ENCODE results near the gene NT5DC2.
A peak's percentile ranks its signal among the peaks of the same experiment; 100 is the strongest.
"Not testable (repeated sequence)": the region's sequence is repeated elsewhere in the genome, so short reads cannot be mapped to it uniquely, and the experiment has no call there.

The NT5DC2 gene

DNA sequence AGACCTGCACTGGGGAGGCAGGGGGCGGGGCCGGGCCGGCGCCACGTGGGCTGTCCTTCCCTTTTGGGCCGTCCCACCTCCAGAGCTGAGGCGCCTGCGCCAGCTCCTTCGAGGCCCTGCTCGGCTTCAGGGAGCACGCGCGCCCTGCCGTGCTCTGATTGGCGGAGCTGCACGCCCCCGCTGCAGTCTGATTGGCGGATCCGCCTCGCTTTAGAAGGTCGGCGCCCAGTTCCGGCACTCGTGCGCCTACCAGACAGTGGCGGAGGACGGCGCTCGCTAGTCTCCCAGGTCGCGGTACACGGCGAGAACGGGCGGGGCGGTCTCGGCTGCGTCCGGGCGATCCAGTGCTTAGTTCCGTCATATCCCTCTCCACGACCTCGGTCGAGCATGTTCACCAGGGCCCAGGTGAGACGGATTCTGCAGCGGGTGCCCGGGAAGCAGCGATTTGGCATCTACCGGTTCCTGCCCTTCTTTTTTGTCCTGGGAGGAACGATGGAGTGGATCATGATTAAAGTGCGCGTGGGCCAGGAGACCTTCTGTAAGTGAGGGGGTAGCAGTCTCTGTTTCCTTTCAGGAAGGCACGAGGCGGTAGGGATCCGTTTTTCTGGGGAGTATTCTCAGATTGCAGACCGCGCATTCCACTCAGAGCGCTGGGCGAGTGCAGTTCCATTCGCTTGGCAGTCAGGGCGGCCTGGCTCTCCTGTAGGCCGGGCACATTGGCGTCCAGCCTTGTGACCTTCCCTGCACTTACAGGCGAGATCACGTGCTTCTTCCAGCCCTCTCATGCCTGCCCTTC, 2.9 kb upstream of the NT5DC2 start, which contains the start of gene UQCC5:
UQCC5 (plus strand) TSS at position 237 of the 796 bp plus-strand sequence; CDS start at position 388, 151 bp downstream.
- DNase-seq, result peak; percentile 92 to 97 (median 93)

GRCh38 chr3:52536112-52536368, 2.4 kb upstream of the NT5DC2 start:
- DNase-seq, result no peak

- no peak for DNase-seq
Observed at GRCh38 chr3:52535411-52536111, 1.9 kb upstream of the NT5DC2 start.

- peak in 2 of 3 experiments; percentile 63 to 71 for DNase-seq
Observed at GRCh38 chr3:52534281-52535183, 875 bp upstream of the NT5DC2 start.

DNA sequence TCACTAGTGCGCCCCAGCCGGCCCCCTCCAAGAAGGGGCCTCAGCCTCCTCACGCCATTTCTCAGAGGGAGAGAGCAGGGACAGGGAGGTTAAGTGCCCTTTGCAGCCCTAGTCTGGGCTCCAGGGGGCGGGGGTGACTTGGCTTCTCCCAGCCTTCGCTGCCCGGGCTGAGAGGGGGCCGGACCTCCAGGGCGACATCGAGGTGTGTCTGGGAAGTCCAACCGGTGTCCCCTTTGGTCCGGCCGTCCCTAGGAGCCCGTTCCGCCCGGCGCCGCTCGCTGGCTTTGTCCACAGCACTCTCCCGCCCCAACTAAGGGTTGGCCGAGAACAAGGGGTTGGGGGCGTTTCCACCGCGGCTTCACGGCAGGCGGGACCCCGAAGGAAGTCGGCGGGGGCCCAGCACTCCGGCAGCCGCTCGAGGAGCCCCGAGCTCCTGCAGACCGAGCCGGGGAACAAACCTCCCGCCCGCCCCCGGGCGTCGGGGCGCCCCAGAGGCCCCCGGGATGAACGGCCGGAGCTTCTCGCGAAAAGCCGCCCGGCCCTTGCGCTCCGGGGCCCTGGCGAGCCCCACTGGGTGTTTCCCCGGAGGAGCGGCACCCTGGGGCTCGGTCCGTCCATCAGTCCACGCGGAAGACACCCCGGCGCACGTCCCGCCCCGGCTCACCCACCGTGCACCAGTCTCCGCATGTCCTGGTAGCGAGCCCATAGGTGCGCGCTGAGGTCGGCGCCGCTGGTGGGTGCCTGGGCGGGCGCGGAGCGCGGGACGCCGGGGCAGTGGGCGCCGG, 627 bp downstream of the NT5DC2 start:
- DNase-seq, result peak in 2 of 3 experiments; percentile 48 to 56

DNA sequence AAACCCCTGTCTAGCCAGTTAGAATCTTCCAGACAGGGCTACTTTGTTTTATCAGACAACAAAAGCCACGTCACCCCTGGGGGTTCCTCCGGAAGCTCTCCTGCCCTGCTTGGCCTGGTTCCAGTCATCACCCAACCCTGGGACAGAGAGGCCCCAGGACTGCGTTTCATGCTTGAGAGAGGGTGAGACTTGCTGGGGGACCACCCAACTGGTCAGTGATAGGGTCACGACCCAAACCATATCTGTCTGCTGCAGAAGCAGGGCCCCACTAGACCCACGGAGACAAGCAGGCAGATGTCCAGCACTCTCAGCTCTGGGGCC, 1.2 kb downstream of the NT5DC2 start:
- DNase-seq, result peak in 1 of 3 experiments; percentile 45

GRCh38 chr3:52531860-52532516, 1.7 kb downstream of the NT5DC2 start:
- no peak for DNase-seq

GRCh38 chr3:52530918-52531826, 2.5 kb downstream of the NT5DC2 start:
- no peak for DNase-seq

DNA sequence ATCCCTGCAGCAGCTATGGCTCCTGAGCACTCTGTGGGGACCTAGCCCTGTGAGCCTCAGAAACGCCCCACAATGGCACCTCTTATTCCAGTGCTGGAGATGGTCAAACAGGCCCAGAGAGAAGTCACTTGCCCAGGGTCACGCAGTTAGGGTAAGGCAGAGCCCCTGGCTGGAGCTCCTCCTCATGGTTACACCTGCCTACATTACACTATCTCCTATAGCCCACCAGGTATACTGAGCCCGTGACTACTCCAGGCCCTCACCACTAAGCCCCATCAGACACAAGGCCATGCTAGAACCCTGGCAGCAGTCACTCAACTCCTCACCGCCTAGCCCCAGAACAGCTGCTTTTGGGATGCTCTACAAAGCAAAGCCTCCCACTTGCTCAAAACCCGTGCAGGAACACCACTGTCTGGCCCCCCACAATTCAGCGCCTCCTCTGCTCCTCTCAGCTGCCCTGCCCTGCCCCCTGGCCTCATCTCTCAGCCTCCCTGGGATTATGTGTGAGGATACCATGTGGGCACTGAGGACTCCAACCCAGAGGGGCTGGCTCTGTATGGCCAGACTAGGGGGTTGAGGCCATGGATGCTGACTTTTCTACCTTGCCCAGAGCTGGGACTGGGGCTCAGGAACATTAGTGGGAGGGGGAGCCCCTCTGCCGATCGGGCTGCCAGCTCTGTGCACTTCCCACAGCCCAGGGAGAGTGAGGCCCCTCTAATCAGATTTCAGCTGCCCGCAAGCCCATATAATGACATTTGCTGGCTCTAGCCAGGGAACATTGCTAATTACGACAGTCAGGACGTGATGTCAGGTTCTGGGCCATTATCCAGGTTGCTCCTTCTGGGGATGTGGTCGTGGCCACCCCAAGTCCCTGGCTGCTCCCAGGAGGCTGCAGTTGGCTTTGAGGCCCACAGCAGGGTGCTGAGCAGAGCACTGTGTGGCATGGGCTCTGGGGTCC, 4.0 kb downstream of the NT5DC2 start:
- no peak for DNase-seq

GRCh38 chr3:52528586-52529375, 4.9 kb downstream of the NT5DC2 start:
- no peak for DNase-seq

- no peak for DNase-seq
Observed at GRCh38 chr3:52527732-52528585, 5.7 kb downstream of the NT5DC2 start.

DNA sequence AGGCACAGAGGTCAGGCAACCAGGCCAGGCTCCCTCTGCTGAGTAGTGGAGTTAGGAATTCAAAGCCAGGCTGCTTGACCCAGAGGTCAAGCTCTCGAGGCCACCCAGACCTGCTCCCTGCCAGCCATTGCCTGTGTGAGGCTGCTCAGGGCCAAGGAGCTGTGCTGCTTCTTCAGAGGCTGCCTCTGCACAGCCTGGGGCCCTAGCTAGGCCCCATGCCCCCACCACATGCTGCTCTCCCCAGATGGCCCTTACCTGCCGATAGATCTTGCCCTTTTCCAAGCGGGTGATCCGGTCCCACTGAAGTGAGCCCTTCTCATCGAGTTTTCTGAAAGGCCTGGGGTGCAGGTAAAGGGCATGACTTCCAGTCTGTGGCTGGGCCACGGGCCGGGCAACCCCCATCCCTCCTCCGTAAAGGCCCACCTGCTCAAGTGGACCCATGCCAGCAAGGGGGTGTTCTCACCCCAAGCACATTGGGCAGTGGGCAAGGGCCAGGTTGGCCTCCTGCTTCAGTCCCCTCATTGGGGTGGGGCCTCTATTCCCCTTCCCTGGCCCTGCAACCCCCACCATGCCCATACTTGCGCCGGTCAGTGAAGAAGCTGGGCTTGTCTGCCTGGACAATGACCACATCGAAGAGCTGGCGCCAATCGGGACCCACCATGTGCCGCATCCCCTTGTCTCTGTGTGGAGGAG, 6.5 kb downstream of the NT5DC2 start:
- DNase-seq, result no peak

DNA sequence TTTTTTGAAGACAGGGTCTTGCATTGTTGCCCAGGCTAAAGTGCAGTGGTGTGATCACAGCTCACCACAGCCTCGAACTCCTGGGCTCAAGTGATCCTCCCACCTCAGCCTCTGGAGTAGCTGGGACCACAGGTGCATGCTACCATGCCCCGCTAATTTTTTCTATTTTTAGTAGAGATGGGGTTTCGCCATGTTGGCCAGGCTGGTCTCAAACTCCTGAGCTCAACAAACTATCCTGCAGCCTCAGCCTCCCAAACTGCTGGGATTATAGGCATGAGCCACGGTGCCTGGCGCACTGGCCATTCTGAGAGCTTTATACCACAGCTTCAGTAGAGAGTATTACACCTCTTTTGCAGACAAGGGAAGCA, 7.0 kb downstream of the NT5DC2 start:
- DNase-seq, result not testable (repeated sequence)

DNA sequence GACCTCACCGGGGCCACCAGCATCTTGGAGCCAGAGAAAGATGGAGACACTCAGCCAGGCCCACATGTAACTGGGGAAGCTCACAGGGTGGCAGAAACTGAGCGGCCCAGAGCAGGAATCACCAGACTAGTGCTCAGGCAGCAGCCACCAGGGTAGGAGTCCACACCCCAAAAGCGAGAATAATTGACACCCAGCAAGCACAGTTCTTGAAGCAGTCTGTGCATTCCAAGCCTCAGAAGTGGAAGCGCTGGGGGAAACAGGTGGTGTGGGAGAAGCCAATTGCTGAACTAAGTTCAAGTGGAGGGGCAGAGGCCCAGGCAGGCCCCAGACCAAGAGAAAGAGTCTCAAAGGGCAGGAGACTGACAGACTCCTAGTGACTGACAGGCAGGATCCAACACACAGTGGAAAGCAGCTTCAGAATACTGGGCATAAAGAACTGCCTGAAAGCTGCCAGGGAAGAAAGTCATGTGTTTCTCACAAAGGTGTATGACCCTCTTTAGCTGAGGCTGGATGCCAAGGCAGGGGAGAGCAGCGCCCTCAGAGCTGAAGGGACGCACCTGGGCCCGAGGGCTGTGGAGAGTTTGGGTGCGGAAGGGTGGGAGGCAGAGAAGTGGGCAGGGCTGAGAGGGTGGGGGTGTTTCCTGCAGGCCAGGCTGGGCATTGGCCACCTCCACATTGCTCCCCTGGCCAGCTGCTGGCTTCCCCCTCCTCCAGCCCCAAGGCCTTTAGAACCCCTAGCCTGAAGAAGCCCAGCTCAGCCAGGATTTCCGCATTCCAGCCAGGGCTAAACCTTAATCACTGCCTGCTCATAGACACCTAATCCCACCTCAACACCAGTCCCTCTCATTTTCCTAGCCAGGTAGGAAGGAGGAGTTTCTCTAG, 7.7 kb downstream of the NT5DC2 start:
- DNase-seq, result no peak

- peak; percentile 32 to 60 (median 42) for DNase-seq
Observed at GRCh38 chr3:52524752-52525679, 8.6 kb downstream of the NT5DC2 start.

All from NCI-H1417 (cell line).